Neural cell (in vitro differentiated cells): ENCODE data around the gene AGPAT3. TPM values are rescaled to one million over a fixed set of nuclear protein-coding genes. Genes with fewer than 3 reads are reported as not detected.

Source experiments
- H2AFZ ChIP-seq: fragments of 200-600, 300-800 bp; sonication (generic), shearing (Covaris generic); 2 replicates; pipeline ENCODE4 v1.6.0; 2014; ENCODE audit warnings: low read depth, mild to moderate bottlenecking, antibody characterized with exemption, low read length, moderate library complexity
- H3F3A ChIP-seq: fragments of 200-600 bp; shearing (Covaris generic); 2 replicates; pipeline ENCODE4 v1.6.1; 2016; ENCODE audit warnings: mild to moderate bottlenecking, moderate library complexity, mixed read lengths, antibody characterized with exemption, low read length; ENCODE audit not compliant: insufficient read depth, poor library complexity, severe bottlenecking
- H3K27ac ChIP-seq: fragments of 200-600, 300-800 bp; sonication (generic), shearing (Covaris generic); 2 replicates; pipeline ENCODE4 v1.5.1; 2014; ENCODE audit warnings: mild to moderate bottlenecking, low read length, moderate library complexity
- H3K27me3 ChIP-seq: fragments of 300-800, 200-600 bp; sonication (generic), shearing (Covaris generic); 2 replicates; pipeline ENCODE4 v1.6.0; 2014; ENCODE audit warnings: mild to moderate bottlenecking, low read depth, low read length, moderate library complexity; ENCODE audit not compliant: insufficient read depth
- H3K36me3 ChIP-seq: fragments of 300-800, 200-600 bp; sonication (generic), shearing (Covaris generic); 2 replicates; pipeline ENCODE4 v1.5.1; 2014; ENCODE audit warnings: mild to moderate bottlenecking, antibody characterized with exemption, low read length, moderate library complexity; ENCODE audit not compliant: insufficient read depth
- H3K4me2 ChIP-seq: fragments of 300-800, 200-600 bp; sonication (generic), shearing (Covaris generic); 2 replicates; pipeline ENCODE4 v1.6.0; 2014; ENCODE audit warnings: mild to moderate bottlenecking, low read length
- H3K4me3 ChIP-seq: fragments of 300-800, 200-600 bp; sonication (generic), shearing (Covaris generic); 2 replicates; pipeline ENCODE4 v1.5.1; 2014; ENCODE audit warnings: mild to moderate bottlenecking, low read length, moderate library complexity
- H3K79me2 ChIP-seq: fragments of 200-600 bp; shearing (Covaris generic); replicated peaks from 2 replicates; pipeline ENCODE4 v1.6.0; 2014; ENCODE audit warnings: mild to moderate bottlenecking, low read length, moderate library complexity; ENCODE audit not compliant: insufficient read depth
- H3K9ac ChIP-seq: fragments of 300-800, 200-600 bp; sonication (generic), shearing (Covaris generic); 2 replicates; pipeline ENCODE4 v1.6.1; 2016; ENCODE audit warnings: mild to moderate bottlenecking, low read length, mixed read lengths
- H3K9me2 ChIP-seq: fragments of 200-600 bp; shearing (Covaris generic); 2 replicates; pipeline ENCODE4 v1.6.1; 2016; ENCODE audit warnings: mild to moderate bottlenecking, low read length, mixed read lengths; ENCODE audit not compliant: insufficient read depth
- H3K9me3 ChIP-seq: fragments of 200-600, 300-800 bp; sonication (generic), shearing (Covaris generic); 2 replicates; pipeline ENCODE4 v1.6.1; 2016; ENCODE audit warnings: mild to moderate bottlenecking, mixed run types, low read length, moderate library complexity, mixed read lengths
- H4K20me1 ChIP-seq: fragments of 200-600 bp; shearing (Covaris generic); 2 replicates; pipeline ENCODE4 v1.6.1; 2016; ENCODE audit warnings: mild to moderate bottlenecking, mixed run types; ENCODE audit not compliant: insufficient read depth
- EP300 ChIP-seq: fragments of 450-650 bp; conservative IDR thresholded peaks from 2 replicates; pipeline ENCODE4 v1.6.1; 2014; ENCODE audit warnings: antibody characterized with exemption, mild to moderate bottlenecking, moderate library complexity; ENCODE audit not compliant: poor library complexity, severe bottlenecking
- EZH2 ChIP-seq: fragments of 200-600, 300-800 bp; shearing (Covaris generic), sonication (generic); IDR thresholded peaks from 2 replicates; pipeline ENCODE4 v1.6.1; 2014; ENCODE audit warnings: antibody characterized with exemption, low read length, borderline replicate concordance, mild to moderate bottlenecking; ENCODE audit not compliant: insufficient read depth, poor library complexity, severe bottlenecking
- MXI1 ChIP-seq: fragments of 450-650 bp; conservative IDR thresholded peaks from 2 replicates; pipeline ENCODE4 v1.6.1; 2014; ENCODE audit warnings: antibody characterized with exemption, mild to moderate bottlenecking; ENCODE audit not compliant: poor library complexity, severe bottlenecking
- POLR2AphosphoS5 ChIP-seq: IDR thresholded peaks from 2 replicates; pipeline ENCODE4 v1.6.1; 2012
- RAD21 ChIP-seq: fragments of 450-650 bp; conservative IDR thresholded peaks from 2 replicates; pipeline ENCODE4 v1.6.1; 2014; ENCODE audit warnings: antibody characterized with exemption, mild to moderate bottlenecking, moderate library complexity
- SMC3 ChIP-seq: fragments of 450-650 bp; conservative IDR thresholded peaks from 2 replicates; pipeline ENCODE4 v1.6.1; 2014; ENCODE audit warnings: antibody characterized with exemption, mild to moderate bottlenecking, moderate library complexity; ENCODE audit not compliant: poor library complexity
- TAF1 ChIP-seq: IDR thresholded peaks from 2 replicates; pipeline ENCODE4 v1.6.1; 2012; ENCODE audit warnings: low read depth
- polyA plus RNA-seq: library from polyadenylated mRNA; depleted of rRNA; stranded (reverse); fragments of >200 nt; gene quantifications from 2 replicates; pipeline ENCODE4 v1.2.3, GENCODE V29; 2014
- TF ChIP-seq, protein P1 (sequence below): fragments of 450-650 bp; IDR thresholded peaks from 2 replicates; pipeline ENCODE4 v1.5.1; 2014; ENCODE audit warnings: antibody characterized with exemption, mild to moderate bottlenecking, moderate library complexity; ENCODE audit not compliant: poor library complexity, severe bottlenecking
- TF ChIP-seq, protein P2 (sequence below): IDR thresholded peaks from 2 replicates; pipeline ENCODE4 v1.6.1; 2012; ENCODE audit warnings: borderline replicate concordance

The AGPAT3 gene
- polyA plus RNA-seq, 1 donor from 2014 or later = 8.4 TPM

DNA sequence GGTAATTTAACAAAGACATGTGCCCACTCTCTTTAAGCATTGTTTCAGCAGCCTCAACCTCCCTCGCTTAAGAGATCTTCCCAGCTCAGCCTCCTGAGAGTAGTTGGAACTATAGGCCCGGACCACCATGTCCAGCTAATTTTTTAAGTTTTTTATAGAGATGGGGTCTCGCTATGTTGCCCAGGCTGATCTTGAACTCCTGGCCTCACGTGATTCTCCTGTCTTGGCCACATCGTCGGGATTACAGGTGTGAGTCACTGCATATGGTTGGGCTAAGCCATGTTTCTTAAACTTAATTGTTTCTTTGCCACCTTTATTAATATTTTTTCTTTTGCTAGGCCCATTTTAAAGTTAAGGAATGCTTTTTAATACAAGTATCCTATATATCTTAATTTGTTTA is 18.6 kb upstream of the AGPAT3 start:
- H3K79me2 ChIP-seq = no peaks in the 10 kb centered on the region
- H3F3A ChIP-seq = no peaks in the 10 kb centered on the region
- H3K4me3 ChIP-seq = no peak overlapping the region
- no peaks in the 10 kb centered on the region for H4K20me1 ChIP-seq
- H2AFZ ChIP-seq = no peak overlapping the region
- H3K9me3 ChIP-seq = no peaks in the 10 kb centered on the region
- H3K27me3 ChIP-seq = no peaks in the 10 kb centered on the region
- TF ChIP-seq MXI1 (no peak), RAD21 (no peak), TAF1 (no peak), EP300 (no peak), EZH2 (no peak), SMC3 (no peak), POLR2AphosphoS5 (no peak)
- TF ChIP-seq, protein P1, sequence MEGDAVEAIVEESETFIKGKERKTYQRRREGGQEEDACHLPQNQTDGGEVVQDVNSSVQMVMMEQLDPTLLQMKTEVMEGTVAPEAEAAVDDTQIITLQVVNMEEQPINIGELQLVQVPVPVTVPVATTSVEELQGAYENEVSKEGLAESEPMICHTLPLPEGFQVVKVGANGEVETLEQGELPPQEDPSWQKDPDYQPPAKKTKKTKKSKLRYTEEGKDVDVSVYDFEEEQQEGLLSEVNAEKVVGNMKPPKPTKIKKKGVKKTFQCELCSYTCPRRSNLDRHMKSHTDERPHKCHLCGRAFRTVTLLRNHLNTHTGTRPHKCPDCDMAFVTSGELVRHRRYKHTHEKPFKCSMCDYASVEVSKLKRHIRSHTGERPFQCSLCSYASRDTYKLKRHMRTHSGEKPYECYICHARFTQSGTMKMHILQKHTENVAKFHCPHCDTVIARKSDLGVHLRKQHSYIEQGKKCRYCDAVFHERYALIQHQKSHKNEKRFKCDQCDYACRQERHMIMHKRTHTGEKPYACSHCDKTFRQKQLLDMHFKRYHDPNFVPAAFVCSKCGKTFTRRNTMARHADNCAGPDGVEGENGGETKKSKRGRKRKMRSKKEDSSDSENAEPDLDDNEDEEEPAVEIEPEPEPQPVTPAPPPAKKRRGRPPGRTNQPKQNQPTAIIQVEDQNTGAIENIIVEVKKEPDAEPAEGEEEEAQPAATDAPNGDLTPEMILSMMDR = no peak
- TF ChIP-seq, protein P2, sequence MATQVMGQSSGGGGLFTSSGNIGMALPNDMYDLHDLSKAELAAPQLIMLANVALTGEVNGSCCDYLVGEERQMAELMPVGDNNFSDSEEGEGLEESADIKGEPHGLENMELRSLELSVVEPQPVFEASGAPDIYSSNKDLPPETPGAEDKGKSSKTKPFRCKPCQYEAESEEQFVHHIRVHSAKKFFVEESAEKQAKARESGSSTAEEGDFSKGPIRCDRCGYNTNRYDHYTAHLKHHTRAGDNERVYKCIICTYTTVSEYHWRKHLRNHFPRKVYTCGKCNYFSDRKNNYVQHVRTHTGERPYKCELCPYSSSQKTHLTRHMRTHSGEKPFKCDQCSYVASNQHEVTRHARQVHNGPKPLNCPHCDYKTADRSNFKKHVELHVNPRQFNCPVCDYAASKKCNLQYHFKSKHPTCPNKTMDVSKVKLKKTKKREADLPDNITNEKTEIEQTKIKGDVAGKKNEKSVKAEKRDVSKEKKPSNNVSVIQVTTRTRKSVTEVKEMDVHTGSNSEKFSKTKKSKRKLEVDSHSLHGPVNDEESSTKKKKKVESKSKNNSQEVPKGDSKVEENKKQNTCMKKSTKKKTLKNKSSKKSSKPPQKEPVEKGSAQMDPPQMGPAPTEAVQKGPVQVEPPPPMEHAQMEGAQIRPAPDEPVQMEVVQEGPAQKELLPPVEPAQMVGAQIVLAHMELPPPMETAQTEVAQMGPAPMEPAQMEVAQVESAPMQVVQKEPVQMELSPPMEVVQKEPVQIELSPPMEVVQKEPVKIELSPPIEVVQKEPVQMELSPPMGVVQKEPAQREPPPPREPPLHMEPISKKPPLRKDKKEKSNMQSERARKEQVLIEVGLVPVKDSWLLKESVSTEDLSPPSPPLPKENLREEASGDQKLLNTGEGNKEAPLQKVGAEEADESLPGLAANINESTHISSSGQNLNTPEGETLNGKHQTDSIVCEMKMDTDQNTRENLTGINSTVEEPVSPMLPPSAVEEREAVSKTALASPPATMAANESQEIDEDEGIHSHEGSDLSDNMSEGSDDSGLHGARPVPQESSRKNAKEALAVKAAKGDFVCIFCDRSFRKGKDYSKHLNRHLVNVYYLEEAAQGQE = no peak
- H3K36me3 ChIP-seq = no peaks in the 10 kb centered on the region
- H3K9ac ChIP-seq = no peak overlapping the region
- H3K4me2 ChIP-seq = no peak overlapping the region
- no peak overlapping the region for H3K27ac ChIP-seq
- no peaks in the 10 kb centered on the region for H3K9me2 ChIP-seq

DNA sequence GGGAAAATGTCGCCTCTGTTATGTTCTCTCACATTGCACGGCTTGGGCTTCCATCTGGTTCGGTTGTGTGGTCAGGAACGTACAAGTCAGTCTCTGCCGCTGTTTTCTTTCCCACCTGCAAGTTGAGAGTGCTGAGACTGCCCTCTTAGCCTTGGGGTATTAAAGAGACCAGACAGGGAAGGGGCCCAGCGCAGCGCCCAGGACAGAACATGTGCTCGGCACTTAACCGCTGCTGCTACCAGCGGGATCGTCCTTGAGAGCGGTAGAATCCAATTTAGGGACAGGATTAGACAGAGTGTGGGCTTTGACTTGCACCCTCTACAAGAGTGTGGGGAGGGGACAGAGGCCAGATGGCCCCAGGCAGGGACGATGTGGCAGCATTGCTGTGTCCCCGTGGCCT is 17.7 kb upstream of the AGPAT3 start:
- Histone ChIP-seq H3K4me2 (no peak overlapping the region), H3K9me3 (no peaks in the 10 kb centered on the region), H3K36me3 (no peaks in the 10 kb centered on the region), H3F3A (no peaks in the 10 kb centered on the region), H3K79me2 (no peaks in the 10 kb centered on the region), H4K20me1 (no peaks in the 10 kb centered on the region), H3K4me3 (no peak overlapping the region), H2AFZ (no peak overlapping the region), H3K27me3 (no peaks in the 10 kb centered on the region), H3K9me2 (no peaks in the 10 kb centered on the region), H3K27ac (no peak overlapping the region), H3K9ac (no peak overlapping the region)
- TF ChIP-seq, protein P2 = no peak
- TF ChIP-seq RAD21 (no peak), EZH2 (no peak), TAF1 (no peak), EP300 (no peak), SMC3 (no peak), MXI1 (no peak), POLR2AphosphoS5 (no peak)
- TF ChIP-seq, protein P1 = no peak
